ENCODE results near the gene PPIP5K2. TPM values are rescaled to one million over a fixed set of nuclear protein-coding genes. Genes with fewer than 3 reads are reported as not detected.

Gene PPIP5K2
- total RNA-seq, 1 donor from 2014 or later, result 51.1 TPM

DNA sequence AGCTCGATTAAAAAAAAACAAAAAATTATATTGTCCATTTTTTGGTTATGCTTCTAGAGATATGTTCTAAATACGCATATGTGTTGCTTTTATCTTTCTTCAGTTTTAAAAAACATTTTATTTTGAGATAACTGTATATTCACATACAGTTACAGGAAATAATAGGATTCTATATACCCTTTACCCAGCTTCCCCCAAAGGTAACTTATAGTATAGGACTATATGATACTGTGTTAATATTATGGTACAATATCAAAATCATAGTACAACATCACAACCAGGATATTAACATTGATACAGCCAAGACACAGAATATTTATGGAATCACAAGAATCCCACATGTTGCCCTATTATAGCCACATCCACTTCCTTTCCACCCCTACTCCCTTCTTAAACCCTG, 129.0 kb downstream of the PPIP5K2 start:
- no peak for DNase-seq

DNA sequence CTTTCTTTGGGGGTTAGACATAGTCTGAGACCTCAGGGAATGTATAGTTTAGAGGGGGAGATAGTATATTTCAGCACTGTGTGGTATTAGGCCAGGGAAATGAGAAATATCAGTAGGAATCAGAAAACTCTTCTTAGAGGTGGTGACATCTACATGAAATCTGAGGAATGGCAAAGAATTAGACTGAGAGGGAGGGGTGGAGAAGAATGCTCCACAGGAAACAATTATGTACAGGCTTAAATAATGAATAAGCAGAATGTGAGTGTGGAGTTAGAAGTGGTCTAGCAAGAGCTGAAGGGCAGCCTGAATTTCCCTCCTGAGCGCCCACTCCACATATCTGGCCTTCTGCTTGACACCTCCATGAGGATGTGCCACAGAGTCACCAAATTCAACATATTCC, 134.8 kb downstream of the PPIP5K2 start:
- no peak for DNase-seq

DNA sequence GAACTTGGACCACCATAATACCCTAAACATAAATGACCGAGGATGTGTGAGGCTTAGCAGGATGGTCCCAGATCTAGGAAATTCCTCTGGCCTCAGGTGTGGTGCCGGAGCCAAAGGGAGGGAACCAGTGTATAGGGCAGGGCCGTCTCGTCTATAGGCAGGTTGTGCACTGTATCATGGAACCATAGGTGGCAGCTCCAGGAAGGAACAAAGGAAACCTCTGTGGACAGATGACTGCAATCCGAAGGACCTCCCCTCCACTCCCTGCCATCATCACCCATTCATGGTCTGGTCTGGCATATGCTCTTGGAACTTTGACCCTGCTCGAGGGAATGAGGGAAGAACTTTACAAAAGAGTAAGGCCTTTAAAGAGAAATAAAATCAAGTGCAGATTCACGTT, 135.6 kb downstream of the PPIP5K2 start:
- DNase-seq, result no peak

DNA sequence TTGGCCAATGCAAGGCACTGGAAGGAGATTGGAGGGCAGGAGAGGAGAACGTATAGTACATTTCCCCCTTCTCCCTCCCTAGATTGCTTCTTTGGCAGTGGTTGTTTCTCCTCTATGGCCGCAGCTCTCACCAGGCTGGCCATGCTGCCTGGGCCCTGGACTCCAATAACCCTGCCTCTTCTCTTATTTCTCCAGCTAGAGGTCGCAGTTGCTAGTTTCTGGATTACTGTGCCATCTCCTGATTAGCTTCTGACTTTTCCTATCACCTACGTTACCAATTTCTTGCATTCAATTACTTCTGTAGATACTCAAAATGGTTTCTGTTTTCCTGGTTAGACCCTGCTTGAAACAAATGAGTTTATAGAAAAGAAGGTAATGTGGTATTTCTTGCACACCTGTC, 136.1 kb downstream of the PPIP5K2 start:
- DNase-seq, result peak; percentile 19

DNA sequence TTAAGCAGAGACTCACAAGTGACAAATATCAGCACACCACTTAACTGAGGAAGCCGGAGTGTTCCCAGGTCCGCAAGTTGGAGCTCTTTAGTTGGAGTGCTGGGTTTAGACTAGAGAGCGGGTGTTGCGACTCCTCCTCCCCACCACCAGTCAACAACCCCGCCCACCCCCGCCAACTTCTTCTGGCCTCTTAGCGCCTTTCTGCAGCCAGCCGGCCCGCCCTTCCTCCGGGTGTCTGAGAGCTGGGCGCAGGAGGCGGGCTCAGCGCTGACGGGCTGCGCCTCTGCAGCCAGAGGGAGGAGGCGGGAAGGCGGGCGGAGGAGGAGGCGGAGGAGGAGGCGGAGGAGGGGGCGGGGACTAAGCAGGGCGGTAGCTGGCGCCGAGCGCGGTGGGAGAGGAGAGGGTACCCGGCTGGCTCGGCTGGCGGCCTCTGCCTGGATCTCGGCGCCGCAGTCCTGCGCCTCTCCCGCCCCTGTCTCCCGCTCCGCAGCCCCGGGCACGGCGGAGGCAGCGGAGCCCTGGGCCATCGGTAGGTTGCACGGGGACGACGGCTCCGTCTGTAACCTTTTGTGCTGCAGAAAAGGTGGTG, 138.4 kb downstream of the PPIP5K2 start, which contains the start of gene MACIR:
MACIR (plus strand) TSS at position 396 of the 589 bp plus-strand sequence. CDS start 17,157 bp downstream, outside the sequence.
- DNase-seq, result peak; percentile 99

DNA sequence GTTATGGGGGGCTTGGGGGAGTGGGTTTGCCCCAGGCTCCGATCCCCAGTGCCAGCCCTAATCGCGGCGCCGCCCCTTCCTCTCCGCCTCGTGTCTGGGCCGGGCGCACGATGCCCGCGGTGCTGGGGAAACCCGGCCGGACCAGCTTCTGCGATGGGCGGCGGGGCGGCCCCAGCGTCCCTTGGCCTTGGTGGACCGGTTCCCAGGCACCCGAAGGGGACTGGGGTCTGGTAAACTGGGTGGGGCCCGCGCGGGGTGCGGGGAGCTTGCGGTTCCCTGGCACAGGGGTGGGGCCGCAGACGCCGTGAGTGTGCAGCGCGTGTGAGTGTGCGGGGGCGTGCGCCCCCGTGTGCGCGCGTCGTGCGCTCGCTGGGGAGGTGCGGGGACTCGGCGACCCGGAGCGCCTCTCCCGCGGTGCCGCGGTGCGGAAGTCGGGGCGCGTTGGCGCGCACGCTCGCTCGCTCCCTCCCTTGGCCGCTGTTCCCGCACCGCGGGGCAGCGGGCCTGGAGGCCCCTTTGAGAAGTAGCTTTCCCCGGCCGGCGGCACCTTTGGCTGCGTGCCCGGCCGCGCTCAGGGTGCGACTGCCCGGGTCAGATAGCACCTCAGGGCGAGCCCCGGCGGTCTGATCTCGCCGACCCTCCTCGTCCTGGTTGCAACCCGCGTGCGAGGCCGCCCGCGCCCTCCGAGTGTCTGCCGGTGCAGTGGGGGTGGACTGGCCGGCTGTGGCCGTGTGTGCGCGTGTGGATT, 139.0 kb downstream of the PPIP5K2 start:
- DNase-seq, result peak; percentile 63

DNA sequence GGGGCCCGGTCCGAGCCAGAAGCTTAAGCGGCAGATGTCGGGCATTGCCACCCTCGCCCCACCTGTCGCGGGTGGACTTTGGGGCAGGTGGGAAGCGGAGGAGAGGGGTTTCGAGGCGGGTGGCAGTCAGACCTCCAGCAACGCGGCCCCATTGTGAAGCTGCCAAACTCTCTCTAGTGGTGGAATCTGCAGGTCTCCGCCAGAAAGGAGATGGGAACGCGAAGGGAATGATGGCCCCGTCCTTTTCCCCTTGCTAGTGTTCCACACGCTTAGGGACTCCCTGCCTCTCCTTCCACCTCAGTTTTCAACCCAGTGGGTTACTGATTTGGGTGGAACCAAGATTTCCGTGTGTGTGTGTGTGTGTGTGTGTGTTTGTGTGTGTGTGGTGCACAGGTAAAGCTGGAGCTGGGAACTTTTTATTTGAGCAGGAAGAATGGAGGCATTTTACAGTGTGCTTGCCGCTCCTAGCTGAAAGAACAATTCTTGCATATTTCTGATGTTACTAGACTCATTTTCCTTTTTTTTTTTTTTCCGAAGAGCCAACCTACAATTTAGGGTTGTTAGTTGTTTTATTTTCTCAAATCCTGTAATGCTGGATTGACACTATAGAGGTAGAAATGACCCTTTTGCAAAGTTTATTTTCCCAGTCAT, 139.7 kb downstream of the PPIP5K2 start:
- no peak for DNase-seq

DNA sequence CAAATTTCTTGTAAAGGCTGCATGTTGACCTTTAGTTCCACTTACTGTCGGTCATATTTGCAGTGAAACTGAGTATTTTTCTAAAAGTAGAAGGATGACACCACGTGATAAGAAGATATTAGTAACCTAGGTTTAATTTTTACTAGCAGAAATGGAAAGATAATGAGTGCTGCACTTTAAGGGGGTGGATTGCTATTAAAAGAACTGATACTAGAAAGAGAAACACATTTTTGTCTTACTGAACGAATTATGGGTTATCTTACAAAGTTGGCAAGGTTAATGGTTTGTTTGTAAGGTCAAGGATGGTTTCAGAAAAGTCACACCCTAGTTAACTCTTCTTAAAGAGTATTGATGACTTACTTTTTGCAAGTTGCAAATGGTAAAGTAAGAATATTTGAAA, 140.8 kb downstream of the PPIP5K2 start:
- DNase-seq, result no peak

Other genes starting within 250 kb of the PPIP5K2 start
- gene GIN1, start 163 bp upstream of the PPIP5K2 start, total RNA-seq, result 5.1 and 6.7 TPM in 2 replicates
- gene MACIR, start 138.5 kb downstream of the PPIP5K2 start, total RNA-seq, result 9.4 and 11.9 TPM in 2 replicates

Measured in dermis blood vessel endothelial cell (primary cell).